Central memory CD8-positive, alpha-beta T cell (primary cell): ENCODE data around the gene HOXC10.

ENCODE experiments used
- ATAC-seq: fragments of 150-1000 bp; cut with Tn5 transposase; replicated peaks from 2 replicates; pipeline ENCODE4 v1.10.0; 2022; ENCODE audit warnings: mild to moderate bottlenecking, moderate FRiP score, moderate number of reproducible peaks; ENCODE audit not compliant: poor library complexity, severe bottlenecking; ENCODE audit errors: extremely low read depth
- DNase-seq, 2 donors: peaks; one replicate each; pipeline ENCODE4 v3.0.0; 2021; ENCODE audit warnings: low spot score in 2 of 2
- H3K27ac Mint-ChIP-seq: one replicate; pipeline ENCODE4 v1.8.0; 2022; ENCODE audit warnings: low read depth, mild to moderate bottlenecking, moderate library complexity, mixed read lengths
- H3K27me3 Mint-ChIP-seq: one replicate; pipeline ENCODE4 v1.8.0; 2022; ENCODE audit warnings: mixed read lengths
- H3K36me3 Mint-ChIP-seq: one replicate; pipeline ENCODE4 v1.8.0; 2022; ENCODE audit warnings: mild to moderate bottlenecking, moderate library complexity, mixed read lengths; ENCODE audit not compliant: insufficient read depth
- H3K4me1 Mint-ChIP-seq: one replicate; pipeline ENCODE4 v1.8.0; 2022; ENCODE audit warnings: mixed read lengths
- H3K4me3 Mint-ChIP-seq: one replicate; pipeline ENCODE4 v1.8.0; 2022; ENCODE audit warnings: mild to moderate bottlenecking, moderate library complexity, mixed read lengths
- H3K9me3 Mint-ChIP-seq: one replicate; pipeline ENCODE4 v1.8.0; 2022; ENCODE audit warnings: mixed read lengths

HOXC10 gene

GRCh38 chr12:53953831-53954693 lies 30.9 kb upstream of the HOXC10 start:
- no peak for DNase-seq
- Mint-ChIP-seq H3K36me3 (peaks cover 37% of the 10 kb centered on the region), H3K27me3 (peaks cover 95% of the 10 kb centered on the region), H3K4me1 (peaks cover 31% of the 10 kb centered on the region), H3K4me3 (peak overlapping the region; percentile 16), H3K9me3 (no peaks in the 10 kb centered on the region), H3K27ac (peak overlapping the region; percentile 58)
- ATAC-seq = no peak

- DNase-seq (no peak), ATAC-seq (no peak)
- Mint-ChIP-seq H3K9me3 (no peaks in the 10 kb centered on the region), H3K4me1 (peaks cover 31% of the 10 kb centered on the region), H3K27ac (peak within 1 kb of the TSS; percentile 58), H3K4me3 (peak within 1 kb of the TSS; percentile 16), H3K27me3 (peaks cover 95% of the 10 kb centered on the region), H3K36me3 (peaks cover 37% of the 10 kb centered on the region)
Measured at GRCh38 chr12:53954694-53955035, 30.3 kb upstream of the HOXC10 start, which contains the start of gene HOXC12. Gene HOXC12 (plus strand): TSS chr12:53954903. CDS start chr12:53954930, 27 bp downstream.

- Mint-ChIP-seq H3K4me1 (peaks cover 36% of the 10 kb centered on the region), H3K27me3 (peaks cover 95% of the 10 kb centered on the region), H3K9me3 (no peaks in the 10 kb centered on the region), H3K27ac (no peak overlapping the region), H3K36me3 (peaks cover 39% of the 10 kb centered on the region), H3K4me3 (peak overlapping the region; percentile 16)
- ATAC-seq = no peak
- DNase-seq = no peak
Measured at GRCh38 chr12:53955036-53955775, 29.7 kb upstream of the HOXC10 start.

GRCh38 chr12:53955776-53956250 lies 29.1 kb upstream of the HOXC10 start:
- peaks cover 41% of the 10 kb centered on the region for H3K4me1 Mint-ChIP-seq
- H3K27ac Mint-ChIP-seq = no peak overlapping the region
- H3K9me3 Mint-ChIP-seq = no peaks in the 10 kb centered on the region
- H3K36me3 Mint-ChIP-seq = peaks cover 37% of the 10 kb centered on the region
- peaks cover 95% of the 10 kb centered on the region for H3K27me3 Mint-ChIP-seq
- no peak for ATAC-seq
- DNase-seq = no peak
- H3K4me3 Mint-ChIP-seq = peak overlapping the region; percentile 20

- ATAC-seq = peak; percentile 24
- peak overlapping the region; percentile 20 for H3K4me3 Mint-ChIP-seq
Measured at GRCh38 chr12:53956251-53956887, 28.6 kb upstream of the HOXC10 start.

GRCh38 chr12:53956914-53957536 lies 27.9 kb upstream of the HOXC10 start:
- Mint-ChIP-seq H3K27me3 (peaks cover 91% of the 10 kb centered on the region), H3K36me3 (peaks cover 32% of the 10 kb centered on the region), H3K4me3 (peak overlapping the region; percentile 20), H3K27ac (no peak overlapping the region), H3K9me3 (no peaks in the 10 kb centered on the region), H3K4me1 (peaks cover 32% of the 10 kb centered on the region)
- no peak for DNase-seq
- no peak for ATAC-seq

More at GRCh38 chr12:53956251-53956887, 28.6 kb upstream of the HOXC10 start:
- DNase-seq = no peak
- H3K9me3 Mint-ChIP-seq = no peaks in the 10 kb centered on the region
- H3K27me3 Mint-ChIP-seq = peaks cover 91% of the 10 kb centered on the region
- peaks cover 34% of the 10 kb centered on the region for H3K36me3 Mint-ChIP-seq
- peaks cover 37% of the 10 kb centered on the region for H3K4me1 Mint-ChIP-seq
- H3K27ac Mint-ChIP-seq = no peak overlapping the region

GRCh38 chr12:53958128-53958527 lies 26.8 kb upstream of the HOXC10 start:
- no peak overlapping the region for H3K27ac Mint-ChIP-seq
- H3K36me3 Mint-ChIP-seq = peaks cover 24% of the 10 kb centered on the region
- H3K4me3 Mint-ChIP-seq = no peak overlapping the region
- no peak for DNase-seq
- H3K9me3 Mint-ChIP-seq = no peaks in the 10 kb centered on the region
- H3K27me3 Mint-ChIP-seq = peaks cover 91% of the 10 kb centered on the region
- H3K4me1 Mint-ChIP-seq = peaks cover 28% of the 10 kb centered on the region
- no peak for ATAC-seq

- Mint-ChIP-seq H3K9me3 (no peaks in the 10 kb centered on the region), H3K4me1 (peaks cover 40% of the 10 kb centered on the region), H3K36me3 (peaks cover 20% of the 10 kb centered on the region), H3K4me3 (no peak overlapping the region), H3K27ac (no peak overlapping the region), H3K27me3 (peaks cover 91% of the 10 kb centered on the region)
- ATAC-seq = no peak
- DNase-seq = no peak
Measured at GRCh38 chr12:53959314-53959713, 25.6 kb upstream of the HOXC10 start.

- Mint-ChIP-seq H3K27ac (peak overlapping the region; percentile 50), H3K36me3 (peaks cover 23% of the 10 kb centered on the region), H3K9me3 (no peaks in the 10 kb centered on the region), H3K4me3 (peak overlapping the region; percentile 5), H3K4me1 (peaks cover 49% of the 10 kb centered on the region), H3K27me3 (peaks cover 96% of the 10 kb centered on the region)
- ATAC-seq = no peak
- no peak for DNase-seq
Measured at GRCh38 chr12:53960187-53961024, 24.5 kb upstream of the HOXC10 start.

- peaks cover 96% of the 10 kb centered on the region for H3K27me3 Mint-ChIP-seq
Measured at GRCh38 chr12:53961025-53961761, 23.8 kb upstream of the HOXC10 start.

GRCh38 chr12:53963005-53963404 lies 21.9 kb upstream of the HOXC10 start:
- Mint-ChIP-seq H3K36me3 (peaks cover 22% of the 10 kb centered on the region), H3K4me3 (no peak overlapping the region), H3K9me3 (no peaks in the 10 kb centered on the region), H3K4me1 (peaks cover 46% of the 10 kb centered on the region), H3K27ac (no peak overlapping the region), H3K27me3 (peaks cover 96% of the 10 kb centered on the region)
- DNase-seq (no peak), ATAC-seq (no peak)

More at GRCh38 chr12:53961025-53961761, 23.8 kb upstream of the HOXC10 start:
- ATAC-seq (no peak), DNase-seq (no peak)
- H3K4me1 Mint-ChIP-seq = peaks cover 50% of the 10 kb centered on the region
- no peaks in the 10 kb centered on the region for H3K9me3 Mint-ChIP-seq
- H3K4me3 Mint-ChIP-seq = no peak overlapping the region
- H3K36me3 Mint-ChIP-seq = peaks cover 19% of the 10 kb centered on the region
- peak overlapping the region; percentile 50 for H3K27ac Mint-ChIP-seq
